GM06990 (cell line): ENCODE results near the gene EXOC3L4.
A peak's percentile ranks its signal among the peaks of the same experiment; 100 is the strongest.

Source experiments
- DNase-seq: peaks from one replicate; pipeline ENCODE4 v3.0.0-alpha.2; 2011; ENCODE audit not compliant: insufficient read length; ENCODE audit errors: extremely low read depth
- H3K27me3 ChIP-seq: replicated peaks from 2 replicates; pipeline ENCODE4 v1.6.0; 2011; ENCODE audit warnings: low read length; ENCODE audit not compliant: control insufficient read depth, insufficient read depth
- H3K36me3 ChIP-seq: 2 replicates; pipeline ENCODE4 v1.5.1; 2011; ENCODE audit warnings: low read length; ENCODE audit not compliant: control insufficient read depth, insufficient read depth
- H3K4me3 ChIP-seq: replicated peaks from 2 replicates; pipeline ENCODE4 v1.5.1; 2011; ENCODE audit warnings: low read depth, mild to moderate bottlenecking, control low read depth, low read length
- TF ChIP-seq, protein P1 (sequence below): IDR thresholded peaks from 2 replicates; pipeline ENCODE4 v1.5.1; 2011; ENCODE audit warnings: low read length, control low read depth, mild to moderate bottlenecking, inconsistent platforms; ENCODE audit not compliant: insufficient read depth, poor library complexity, severe bottlenecking

Gene EXOC3L4

DNA sequence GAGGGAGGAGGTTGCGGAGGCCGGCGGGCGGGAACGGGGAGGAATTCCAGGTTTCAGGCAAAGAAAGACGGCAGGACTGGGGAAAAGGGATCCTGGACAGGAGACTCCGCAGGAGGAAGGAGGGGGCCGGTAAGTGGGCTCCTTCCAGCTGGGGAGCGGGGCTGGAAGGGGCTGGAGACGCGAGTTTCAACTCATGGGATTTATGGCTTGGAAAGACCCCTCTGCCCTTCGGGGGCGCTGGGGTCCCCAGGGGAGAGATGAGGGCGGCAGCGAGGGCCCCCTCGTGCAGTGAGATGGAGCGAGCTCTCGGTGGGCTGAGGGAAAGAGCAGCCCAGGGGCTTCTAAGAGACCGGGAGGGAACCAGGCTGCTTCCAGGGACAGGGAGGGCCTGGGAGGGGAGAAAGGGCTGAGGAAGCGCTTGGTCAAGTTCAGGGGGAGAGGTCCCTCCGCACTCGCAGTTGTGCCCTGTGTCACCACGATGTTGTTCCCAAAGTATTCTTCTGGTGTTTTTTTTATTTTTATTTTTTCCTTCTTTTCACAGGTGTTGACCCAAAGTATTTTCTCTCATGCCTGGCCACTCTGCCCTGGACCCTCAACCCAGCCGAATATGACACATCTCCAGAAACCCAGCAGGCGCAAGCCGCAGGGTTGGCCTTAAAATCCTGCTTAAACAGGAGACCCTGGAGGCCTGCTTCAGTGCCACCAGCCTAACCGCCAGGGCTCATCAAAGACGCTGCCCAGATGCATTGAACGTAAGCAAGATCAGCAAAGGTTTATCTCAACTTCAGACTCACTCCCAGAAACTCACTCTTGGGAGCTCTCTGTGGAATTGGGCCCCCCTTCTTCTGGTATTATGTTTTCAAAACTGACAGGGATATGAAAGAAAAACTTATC is 44.9 kb downstream of the EXOC3L4 start:
- Histone ChIP-seq H3K27me3 (no peaks in the 10 kb centered on the region), H3K4me3 (no peak overlapping the region), H3K36me3 (no peaks in the 10 kb centered on the region; the same call in none of the 2 replicates)
- TF ChIP-seq, protein P1, sequence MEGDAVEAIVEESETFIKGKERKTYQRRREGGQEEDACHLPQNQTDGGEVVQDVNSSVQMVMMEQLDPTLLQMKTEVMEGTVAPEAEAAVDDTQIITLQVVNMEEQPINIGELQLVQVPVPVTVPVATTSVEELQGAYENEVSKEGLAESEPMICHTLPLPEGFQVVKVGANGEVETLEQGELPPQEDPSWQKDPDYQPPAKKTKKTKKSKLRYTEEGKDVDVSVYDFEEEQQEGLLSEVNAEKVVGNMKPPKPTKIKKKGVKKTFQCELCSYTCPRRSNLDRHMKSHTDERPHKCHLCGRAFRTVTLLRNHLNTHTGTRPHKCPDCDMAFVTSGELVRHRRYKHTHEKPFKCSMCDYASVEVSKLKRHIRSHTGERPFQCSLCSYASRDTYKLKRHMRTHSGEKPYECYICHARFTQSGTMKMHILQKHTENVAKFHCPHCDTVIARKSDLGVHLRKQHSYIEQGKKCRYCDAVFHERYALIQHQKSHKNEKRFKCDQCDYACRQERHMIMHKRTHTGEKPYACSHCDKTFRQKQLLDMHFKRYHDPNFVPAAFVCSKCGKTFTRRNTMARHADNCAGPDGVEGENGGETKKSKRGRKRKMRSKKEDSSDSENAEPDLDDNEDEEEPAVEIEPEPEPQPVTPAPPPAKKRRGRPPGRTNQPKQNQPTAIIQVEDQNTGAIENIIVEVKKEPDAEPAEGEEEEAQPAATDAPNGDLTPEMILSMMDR = no peak
- no peak for DNase-seq

DNA sequence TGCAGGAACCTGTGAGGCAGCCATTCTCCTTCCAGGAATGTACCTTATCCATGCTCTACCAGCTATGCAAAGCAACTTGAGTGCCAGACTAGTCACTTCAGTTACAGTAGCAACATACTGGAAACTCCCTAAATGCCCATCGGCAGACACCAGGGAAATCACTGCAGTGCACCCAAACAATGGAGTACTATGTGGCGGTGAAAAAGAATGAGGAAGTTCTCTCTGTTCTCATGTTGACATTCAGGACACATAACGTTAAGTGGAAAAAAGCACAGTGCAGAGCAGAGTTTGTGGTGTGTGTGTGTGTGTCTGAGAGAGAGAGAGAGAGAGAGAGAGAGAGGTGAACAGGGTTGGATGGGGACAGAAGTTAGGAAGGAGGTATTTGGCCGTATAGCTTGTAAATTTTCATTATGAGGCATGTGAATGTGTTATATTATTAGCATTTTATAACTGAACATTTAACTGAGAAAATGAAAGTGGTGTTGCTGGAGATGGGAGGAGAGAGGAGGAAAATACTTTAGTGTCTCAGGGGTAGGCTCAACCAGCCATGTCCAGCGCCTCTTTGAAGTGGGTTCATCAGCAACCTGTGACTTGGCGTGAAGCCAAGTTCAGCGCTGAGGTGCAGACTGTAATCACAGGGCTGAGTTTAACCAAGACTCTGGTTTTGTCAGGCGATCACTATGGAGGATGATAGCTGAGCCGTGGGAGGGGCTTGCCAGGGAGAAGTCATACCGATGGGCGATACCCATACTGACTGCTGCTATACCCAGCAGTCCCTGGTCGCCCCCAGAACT is 46.0 kb downstream of the EXOC3L4 start:
- TF ChIP-seq, protein P1 = no peak
- DNase-seq = peak; percentile 68
- no peaks in the 10 kb centered on the region; the same call in 1 of the 2 replicates for H3K36me3 ChIP-seq
- no peaks in the 10 kb centered on the region for H3K27me3 ChIP-seq
- H3K4me3 ChIP-seq = no peak overlapping the region; the same call in 1 of the 2 replicates

DNA sequence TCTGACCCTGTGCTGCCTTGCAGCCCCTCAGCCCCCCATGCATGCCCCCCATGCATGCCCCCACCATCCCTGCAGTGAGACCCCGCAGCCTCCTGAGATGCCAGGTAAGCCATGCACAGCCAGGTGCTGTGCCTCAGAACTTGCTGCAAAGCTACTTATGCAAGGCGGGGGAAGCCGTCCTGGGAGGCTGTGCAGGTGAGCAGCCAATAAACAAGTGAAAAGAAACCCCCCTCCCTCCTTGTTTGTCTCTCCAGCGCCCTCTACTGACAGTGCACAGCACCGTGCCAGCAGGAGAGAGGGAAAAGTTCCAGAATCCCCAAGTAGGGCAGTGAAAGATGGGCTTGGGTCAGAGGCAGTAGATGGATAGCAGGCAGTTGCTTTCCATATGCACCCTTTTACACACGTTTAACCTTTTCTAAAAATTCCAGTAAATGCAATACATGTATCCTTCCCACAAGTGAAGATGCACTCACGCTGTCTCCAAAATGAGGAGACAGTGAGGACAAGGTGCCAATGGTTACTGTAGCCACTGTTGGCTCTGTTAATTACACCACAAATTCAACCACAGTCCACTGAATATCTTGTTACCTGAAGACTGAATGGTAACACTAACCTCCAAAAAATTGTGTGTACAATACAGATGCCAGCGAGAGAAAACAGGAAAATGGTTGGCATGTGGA is 46.7 kb downstream of the EXOC3L4 start:
- no peaks in the 10 kb centered on the region for H3K36me3 ChIP-seq
- H3K4me3 ChIP-seq = no peak overlapping the region
- TF ChIP-seq, protein P1 = peak; percentile 87
- H3K27me3 ChIP-seq = no peaks in the 10 kb centered on the region
- no peak for DNase-seq

DNA sequence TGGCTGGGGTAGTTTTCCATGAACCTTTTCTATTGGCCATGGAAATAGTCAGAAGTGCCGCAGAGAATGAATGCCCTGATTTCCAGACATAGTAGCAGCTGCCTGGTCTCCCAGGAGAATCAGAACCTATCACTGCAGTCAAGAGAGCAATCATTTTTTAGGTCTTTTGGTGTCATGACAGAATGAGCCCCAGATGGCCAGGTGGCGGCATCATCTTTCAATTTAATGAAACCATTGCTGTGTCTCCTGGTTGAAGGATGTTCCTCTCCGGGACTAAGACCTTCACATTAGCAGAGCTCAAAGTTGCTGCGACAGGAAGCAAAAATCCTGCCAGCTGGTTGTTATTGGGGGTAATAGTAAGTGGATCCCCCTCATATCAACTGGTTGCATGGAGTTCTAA is 47.5 kb downstream of the EXOC3L4 start:
- H3K4me3 ChIP-seq = no peak overlapping the region
- no peaks in the 10 kb centered on the region for H3K36me3 ChIP-seq
- no peaks in the 10 kb centered on the region for H3K27me3 ChIP-seq
- TF ChIP-seq, protein P1 = no peak
- no peak for DNase-seq

DNA sequence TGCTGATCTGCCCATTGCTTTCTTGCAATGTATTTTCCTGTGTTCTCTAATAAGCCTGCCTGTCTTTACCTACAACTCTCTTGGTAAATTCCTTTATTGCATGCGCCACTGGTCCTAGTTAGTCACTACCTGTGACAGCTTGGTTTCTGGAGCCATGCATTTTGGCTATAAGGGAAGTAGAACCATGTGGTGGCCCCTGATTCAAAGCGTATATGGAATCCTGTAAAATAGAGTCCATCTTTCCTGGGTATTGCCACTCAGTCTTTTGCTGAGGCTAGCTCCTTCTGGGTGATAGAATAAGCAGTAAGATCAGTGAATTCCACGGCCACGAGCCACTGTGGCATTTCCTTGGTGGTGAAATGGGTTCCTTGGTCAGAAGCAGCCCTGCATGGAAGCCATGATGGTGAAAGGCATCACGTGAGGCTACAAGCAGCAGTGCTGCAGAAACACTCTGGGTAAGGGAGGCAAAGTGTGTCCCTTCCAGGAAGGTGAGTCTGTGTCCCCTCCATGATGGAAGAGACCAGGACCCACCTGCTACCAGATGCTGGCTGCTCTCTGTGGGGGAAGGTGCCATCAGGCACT is 48.3 kb downstream of the EXOC3L4 start:
- H3K27me3 ChIP-seq = no peaks in the 10 kb centered on the region
- no peaks in the 10 kb centered on the region for H3K36me3 ChIP-seq
- DNase-seq = no peak
- H3K4me3 ChIP-seq = no peak overlapping the region
- TF ChIP-seq, protein P1 = no peak
